ENCODE measurements around the gene HPN. TPM values are rescaled to one million over a fixed set of nuclear protein-coding genes. Genes with fewer than 3 reads are reported as not detected.
"Not testable (repeated sequence)": the region's sequence is repeated elsewhere in the genome, so short reads cannot be mapped to it uniquely, and the experiment has no call there.

Gene HPN
- total RNA-seq, 4 donors from 2014 or later: 1.3 to 3.5 (median 1.8) TPM; not detected in 1

GRCh38 chr19:35000647-35001501 is 40.6 kb upstream of the HPN start:
- no peak for TF ChIP-seq POLR2A (IDR thresholded peaks at IDR 0.05)
- no peak for TF ChIP-seq EP300 (IDR thresholded peaks at IDR 0.05)
- TF ChIP-seq CTCF (IDR thresholded peaks at IDR 0.05): no peak
- Histone ChIP-seq H3K9me3 (no peaks in the 10 kb centered on the region), H3K27me3 (no peaks in the 10 kb centered on the region), H3K36me3 (peaks cover 0 to 18% (median 0%) of the 10 kb centered on the region in 3 donors), H3K4me1 (peaks cover 0 to 88% (median 25%) of the 10 kb centered on the region in 4 donors), H3K27ac (peak overlapping the region; percentile 96 to 100 (median 98)), H3K4me3 (peak overlapping the region; percentile 67 to 99 (median 78))
- WGBS, 2 donors: 2 to 5% methylated on average over 11 to 26 of the region's 46 CpGs
- no peak for DNase-seq (ENCODE audit: low spot score in 2 of 2)

GRCh38 chr19:35002037-35002535 is 39.4 kb upstream of the HPN start:
- DNase-seq (ENCODE audit: low spot score in 2 of 2): no peak
- Histone ChIP-seq H3K36me3 (peaks cover 0 to 22% (median 0%) of the 10 kb centered on the region in 3 donors), H3K9me3 (no peaks in the 10 kb centered on the region), H3K27ac (peak overlapping the region in 3 of 4 donors; percentile 98 to 100 (median 99)), H3K27me3 (no peaks in the 10 kb centered on the region), H3K4me3 (peak overlapping the region in 1 of 4 donors; percentile 99), H3K4me1 (peaks cover 0 to 86% (median 22%) of the 10 kb centered on the region in 4 donors)
- TF ChIP-seq POLR2A (IDR thresholded peaks at IDR 0.05) (no peak), EP300 (IDR thresholded peaks at IDR 0.05) (no peak), CTCF (IDR thresholded peaks at IDR 0.05) (no peak)
- WGBS, 2 donors: 82 to 85% methylated on average over 11 of the region's 11 CpGs

- no peak for DNase-seq (ENCODE audit: low spot score in 2 of 2)
- no peak for TF ChIP-seq POLR2A (IDR thresholded peaks at IDR 0.05)
- no peak for TF ChIP-seq CTCF (IDR thresholded peaks at IDR 0.05)
- no peak for TF ChIP-seq EP300 (IDR thresholded peaks at IDR 0.05)
- Histone ChIP-seq H3K9me3 (no peaks in the 10 kb centered on the region), H3K4me1 (peaks cover 0 to 60% (median 8%) of the 10 kb centered on the region in 4 donors), H3K27ac (no peak overlapping the region), H3K4me3 (no peak overlapping the region), H3K36me3 (peaks cover 0 to 36% (median 3%) of the 10 kb centered on the region in 3 donors), H3K27me3 (no peaks in the 10 kb centered on the region)
- WGBS, 2 donors: 83 to 87% methylated on average over 18 of the region's 18 CpGs
These were observed 36.8 kb upstream of the HPN start for GRCh38 chr19:35004517-35005255.

GRCh38 chr19:35005256-35005977 is 36.1 kb upstream of the HPN start:
- no peaks in the 10 kb centered on the region for H3K27me3 ChIP-seq
- DNase-seq (ENCODE audit: low spot score in 2 of 2): no peak
- peaks cover 0 to 57% (median 7%) of the 10 kb centered on the region in 4 donors for H3K4me1 ChIP-seq
- no peak overlapping the region for H3K4me3 ChIP-seq
- WGBS, 2 donors: 77 to 80% methylated on average over 11 of the region's 11 CpGs
- no peak for TF ChIP-seq EP300 (IDR thresholded peaks at IDR 0.05)
- no peak for TF ChIP-seq POLR2A (IDR thresholded peaks at IDR 0.05)
- no peak for TF ChIP-seq CTCF (IDR thresholded peaks at IDR 0.05)
- no peak overlapping the region for H3K27ac ChIP-seq
- peaks cover 0 to 43% (median 9%) of the 10 kb centered on the region in 3 donors for H3K36me3 ChIP-seq
- H3K9me3 ChIP-seq: no peaks in the 10 kb centered on the region

DNA sequence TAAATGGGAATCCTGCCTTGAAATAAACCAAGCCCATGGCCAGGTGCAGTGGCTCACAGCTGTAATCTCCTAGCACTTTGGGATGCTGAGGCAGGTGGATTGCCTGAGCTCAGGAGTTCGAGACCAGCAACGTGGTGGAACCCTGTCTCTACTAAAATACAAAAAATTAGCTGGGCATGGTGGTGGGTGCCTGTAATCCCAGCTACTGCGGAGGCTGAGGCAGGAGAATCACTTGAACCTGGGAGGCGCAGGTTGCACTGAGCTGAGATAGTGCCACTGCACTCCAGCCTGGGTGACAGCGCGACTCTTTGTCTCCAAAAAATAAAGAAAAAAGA is 35.5 kb upstream of the HPN start:
- not testable (repeated sequence) for DNase-seq (ENCODE audit: low spot score in 2 of 2); H3K27me3 ChIP-seq; H3K27ac ChIP-seq; H3K4me3 ChIP-seq; H3K9me3 ChIP-seq
- peaks cover 0 to 48% (median 9%) of the 10 kb centered on the region in 3 donors for H3K36me3 ChIP-seq
- peaks cover 0 to 56% (median 7%) of the 10 kb centered on the region in 4 donors for H3K4me1 ChIP-seq
- 93 to 96% methylated on average over 6 of the region's 6 CpGs for WGBS, 2 donors

Data from tibial nerve (tissue), 4 donors.